CD4-positive, alpha-beta T cell (primary cell): Measurements from ENCODE around the gene CCDC9B. TPM values are rescaled to one million over a fixed set of nuclear protein-coding genes. Genes with fewer than 3 reads are reported as not detected.

ENCODE experiments used
- ATAC-seq: fragments of 200-7000 bp; cut with Tn5 transposase; one replicate; pipeline ENCODE4 v1.10.0; 2022; ENCODE audit warnings: mild to moderate bottlenecking; ENCODE audit not compliant: poor library complexity
- CTCF ChIA-PET: fragments of 350-600 bp; sonication (Branson Sonifier 250); formaldehyde crosslinking; loops from one replicate; lab custom pipeline; 2021; ENCODE audit warnings: antibody characterized with exemption, inconsistent platforms; lab: Charles Lee
- POLR2A ChIA-PET: fragments of 350-600 bp; sonication (Branson Sonifier 250); formaldehyde crosslinking; loops from one replicate; lab custom pipeline; 2021; ENCODE audit warnings: antibody characterized with exemption, inconsistent platforms; lab: Charles Lee
- DNase-seq, 14 experiments: peaks; one replicate each; pipeline ENCODE4 v3.0.0-alpha.2; 2013 to 2020; ENCODE audit warnings: mixed read lengths in 2 of 14
- H3K27ac ChIP-seq, 2 donors: one replicate each; pipeline versions ENCODE4 v1.5.1 to v1.7.0; 2013; ENCODE audit warnings: low read length in 2 of 2, low read depth in 1 of 2, mild to moderate bottlenecking in 1 of 2
- H3K27me3 ChIP-seq, 2 experiments: 1 replicate in 1 of 2; 2 replicates in 1 of 2; pipeline versions ENCODE4 v1.6.1 to v1.7.0; 2013; ENCODE audit warnings: low read length in 2 of 2, control low read depth in 1 of 2, mild to moderate bottlenecking in 1 of 2, moderate library complexity in 1 of 2; ENCODE audit not compliant: insufficient read depth in 2 of 2, control insufficient read depth in 1 of 2
- H3K36me3 ChIP-seq: one replicate; pipeline ENCODE4 v1.6.1; 2013; ENCODE audit warnings: low read length, control low read depth; ENCODE audit not compliant: insufficient read depth
- H3K4me1 ChIP-seq: one replicate; pipeline ENCODE4 v1.6.1; 2013; ENCODE audit warnings: low read length, control low read depth; ENCODE audit not compliant: insufficient read depth
- H3K4me3 ChIP-seq: one replicate; pipeline ENCODE4 v1.5.1; 2013; ENCODE audit warnings: mild to moderate bottlenecking, low read length, moderate library complexity
- H3K9me3 ChIP-seq, 2 experiments: 1 replicate in 1 of 2; 2 replicates in 1 of 2; pipeline versions ENCODE4 v1.6.1 to v1.7.0; 2013; ENCODE audit warnings: low read length in 2 of 2, mild to moderate bottlenecking in 2 of 2, control low read depth in 1 of 2, moderate library complexity in 1 of 2; ENCODE audit not compliant: control insufficient read depth in 1 of 2, insufficient read depth in 1 of 2
- H3K27ac Mint-ChIP-seq: one replicate; pipeline ENCODE4 v1.8.0; 2020; ENCODE audit warnings: mixed read lengths
- H3K27me3 Mint-ChIP-seq: one replicate; pipeline ENCODE4 v1.8.0; 2021; ENCODE audit warnings: mixed read lengths
- H3K36me3 Mint-ChIP-seq: one replicate; pipeline ENCODE4 v1.8.0; 2021; ENCODE audit warnings: low read depth, mixed read lengths
- H3K4me1 Mint-ChIP-seq: one replicate; pipeline ENCODE4 v1.8.0; 2021; ENCODE audit warnings: low read depth, mixed read lengths
- H3K4me3 Mint-ChIP-seq: one replicate; pipeline ENCODE4 v1.8.0; 2020; ENCODE audit warnings: mild to moderate bottlenecking, mixed read lengths
- H3K9me3 Mint-ChIP-seq: one replicate; pipeline ENCODE4 v1.8.0; 2020; ENCODE audit warnings: mixed read lengths
- intact Hi-C, 2 experiments: fragments of 100-400 bp; cut with DNase I in 1 of 2; cut with micrococcal nuclease in 1 of 2; formaldehyde crosslinking; loops; one replicate each; pipeline versions ENCODE4 v1.15.1 to v1.9.0; 2023 to 2025; cut with DNase I, micrococcal nuclease
- total RNA-seq, 174 experiments: library from RNA in 2 of 174; stranded (reverse) in 2 of 174; gene quantifications; one replicate each; pipeline ENCODE4 v1.2.3 and lab custom pipeline; 2021 to 2026
- TF ChIP-seq, protein P1 (sequence below): fragments of 200-600 bp; IDR thresholded peaks from one replicate; pipeline ENCODE4 v1.8.0; 2022; ENCODE audit warnings: antibody characterized with exemption, mild to moderate bottlenecking

CCDC9B gene
- total RNA-seq, 2 experiments from 2014 or later: 1.0 to 1.5 TPM

DNA sequence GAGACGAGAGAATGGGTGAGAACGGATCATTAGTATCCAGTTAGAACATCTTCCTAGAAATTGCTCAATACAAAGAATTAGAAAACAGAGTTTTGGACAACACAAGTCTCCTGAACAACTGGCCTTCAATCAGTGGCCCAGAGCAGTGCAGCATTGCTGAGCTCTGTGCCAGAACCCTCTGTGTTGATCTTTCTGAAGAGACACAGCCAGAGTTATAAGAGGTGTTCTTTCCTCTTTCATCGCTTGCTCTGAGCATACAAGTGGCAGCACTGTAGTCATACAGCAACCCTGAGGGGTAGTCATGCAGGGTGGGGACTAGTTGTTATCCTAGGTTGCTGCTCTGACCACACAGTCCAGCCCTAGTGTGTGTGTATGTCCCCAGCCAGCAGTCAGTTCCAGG lies 45.7 kb upstream of the CCDC9B start:
- no peaks in the 10 kb centered on the region for H3K27me3 Mint-ChIP-seq
- Histone ChIP-seq H3K4me1 (peaks cover 15% of the 10 kb centered on the region), H3K27me3 (no peaks in the 10 kb centered on the region), H3K9me3 (no peaks in the 10 kb centered on the region), H3K36me3 (peaks cover 20% of the 10 kb centered on the region), H3K27ac (no peak overlapping the region), H3K4me3 (no peak overlapping the region)
- ATAC-seq (no peak), DNase-seq (no peak)
- intact Hi-C loops: loop anchor here in 1 of 2 experiments (10.0 kb wide), 1 partner anchor 602 kb away; the partner anchor contains the start of gene FSIP1
- H3K36me3 Mint-ChIP-seq: peaks cover 38% of the 10 kb centered on the region
- peaks cover 15% of the 10 kb centered on the region for H3K4me1 Mint-ChIP-seq
- ChIA-PET CTCF (no interaction called here), POLR2A (interaction anchor here (0.6 to 1.4 kb wide), 2 partner anchors 19 to 156 kb away, joined by 3 to 4 read pairs; partner anchors contain the start of gene IVD)
- no peaks in the 10 kb centered on the region for H3K9me3 Mint-ChIP-seq
- no peak overlapping the region for H3K27ac Mint-ChIP-seq
- TF ChIP-seq, protein P1, sequence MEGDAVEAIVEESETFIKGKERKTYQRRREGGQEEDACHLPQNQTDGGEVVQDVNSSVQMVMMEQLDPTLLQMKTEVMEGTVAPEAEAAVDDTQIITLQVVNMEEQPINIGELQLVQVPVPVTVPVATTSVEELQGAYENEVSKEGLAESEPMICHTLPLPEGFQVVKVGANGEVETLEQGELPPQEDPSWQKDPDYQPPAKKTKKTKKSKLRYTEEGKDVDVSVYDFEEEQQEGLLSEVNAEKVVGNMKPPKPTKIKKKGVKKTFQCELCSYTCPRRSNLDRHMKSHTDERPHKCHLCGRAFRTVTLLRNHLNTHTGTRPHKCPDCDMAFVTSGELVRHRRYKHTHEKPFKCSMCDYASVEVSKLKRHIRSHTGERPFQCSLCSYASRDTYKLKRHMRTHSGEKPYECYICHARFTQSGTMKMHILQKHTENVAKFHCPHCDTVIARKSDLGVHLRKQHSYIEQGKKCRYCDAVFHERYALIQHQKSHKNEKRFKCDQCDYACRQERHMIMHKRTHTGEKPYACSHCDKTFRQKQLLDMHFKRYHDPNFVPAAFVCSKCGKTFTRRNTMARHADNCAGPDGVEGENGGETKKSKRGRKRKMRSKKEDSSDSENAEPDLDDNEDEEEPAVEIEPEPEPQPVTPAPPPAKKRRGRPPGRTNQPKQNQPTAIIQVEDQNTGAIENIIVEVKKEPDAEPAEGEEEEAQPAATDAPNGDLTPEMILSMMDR: no peak
- H3K4me3 Mint-ChIP-seq: no peak overlapping the region

DNA sequence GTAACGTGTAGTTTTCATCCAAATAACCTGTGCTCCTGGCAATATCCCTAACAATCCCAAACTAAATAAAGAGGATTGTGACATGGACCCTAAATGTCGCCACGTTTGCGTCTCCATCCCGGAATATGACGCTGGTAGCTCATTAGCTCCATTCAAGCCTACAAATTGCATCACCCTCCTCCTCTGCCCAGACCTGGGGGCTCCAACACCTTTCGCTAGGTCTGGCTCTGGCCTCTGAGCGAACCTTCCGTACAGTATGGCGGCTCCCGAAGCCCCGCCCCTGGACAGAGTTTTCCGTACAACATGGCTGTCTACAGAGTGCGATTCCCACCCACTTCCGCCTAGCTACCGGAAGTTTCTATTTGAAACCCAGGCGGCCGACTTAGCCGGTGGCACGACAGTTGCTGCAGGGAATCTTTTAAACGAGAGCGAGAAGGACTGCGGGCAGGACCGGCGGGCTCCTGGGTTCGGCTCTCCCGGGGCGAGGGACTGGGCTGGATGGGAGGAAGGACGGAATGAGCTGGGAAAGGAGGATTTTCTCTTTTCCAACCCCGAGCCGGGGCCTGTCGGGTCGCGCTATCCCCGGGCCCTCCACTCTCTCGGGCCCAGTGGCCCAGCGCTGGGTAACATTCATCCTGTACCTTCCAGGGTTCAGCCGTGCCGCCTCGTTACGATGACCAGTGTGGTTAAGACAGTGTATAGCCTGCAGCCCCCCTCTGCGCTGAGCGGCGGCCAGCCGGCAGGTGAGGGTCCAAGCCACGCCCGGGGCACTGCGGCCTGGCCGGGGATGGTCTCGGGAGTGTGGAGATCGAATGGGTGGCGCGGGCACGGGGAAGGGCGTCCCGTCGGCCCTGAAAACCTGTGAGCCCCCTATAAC lies 42.1 kb upstream of the CCDC9B start, which contains the start of gene KNSTRN:
Gene KNSTRN, plus strand, starts transcription at position 142 of the 877 bp plus-strand sequence. Its CDS starts 115 bp downstream, at position 257.
- H3K27ac ChIP-seq: no peak within 1 kb of the TSS
- Mint-ChIP-seq H3K4me3 (peak within 1 kb of the TSS; percentile 94), H3K9me3 (no peaks in the 10 kb centered on the region), H3K4me1 (peaks cover 15% of the 10 kb centered on the region), H3K36me3 (peaks cover 13% of the 10 kb centered on the region), H3K27ac (no peak within 1 kb of the TSS), H3K27me3 (no peaks in the 10 kb centered on the region)
- peak within 1 kb of the TSS; percentile 69 for H3K4me3 ChIP-seq
- intact Hi-C loops: loop anchor here (1.0 to 10.0 kb wide), 6 partner anchors 24 to 1931 kb away; partner anchors contain the start of genes BUB1B (in 1 of the 2), DISP2 (in 1 of the 2), FAM98B (in 1 of the 2) and FSIP1 (in 1 of the 2)
- H3K36me3 ChIP-seq: peaks cover 13% of the 10 kb centered on the region
- DNase-seq (peak; percentile 86 to 96 (median 90)), ATAC-seq (peak; percentile 98)
- no peaks in the 10 kb centered on the region for H3K27me3 ChIP-seq
- ChIA-PET CTCF (interaction anchor here (0.9 to 2.2 kb wide), 4 partner anchors 14 to 45 kb away, joined by 3 to 12 read pairs (median 4); no protein-coding TSS in a partner anchor), POLR2A (interaction anchor here (1.0 to 2.1 kb wide), 7 partner anchors 15 to 75 kb away, joined by 3 to 10 read pairs (median 5); partner anchors contain the start of genes DISP2, INAFM2, IVD and PLCB2)
- H3K9me3 ChIP-seq: no peaks in the 10 kb centered on the region
- TF ChIP-seq, protein P1: no peak
- H3K4me1 ChIP-seq: peaks cover 15% of the 10 kb centered on the region

DNA sequence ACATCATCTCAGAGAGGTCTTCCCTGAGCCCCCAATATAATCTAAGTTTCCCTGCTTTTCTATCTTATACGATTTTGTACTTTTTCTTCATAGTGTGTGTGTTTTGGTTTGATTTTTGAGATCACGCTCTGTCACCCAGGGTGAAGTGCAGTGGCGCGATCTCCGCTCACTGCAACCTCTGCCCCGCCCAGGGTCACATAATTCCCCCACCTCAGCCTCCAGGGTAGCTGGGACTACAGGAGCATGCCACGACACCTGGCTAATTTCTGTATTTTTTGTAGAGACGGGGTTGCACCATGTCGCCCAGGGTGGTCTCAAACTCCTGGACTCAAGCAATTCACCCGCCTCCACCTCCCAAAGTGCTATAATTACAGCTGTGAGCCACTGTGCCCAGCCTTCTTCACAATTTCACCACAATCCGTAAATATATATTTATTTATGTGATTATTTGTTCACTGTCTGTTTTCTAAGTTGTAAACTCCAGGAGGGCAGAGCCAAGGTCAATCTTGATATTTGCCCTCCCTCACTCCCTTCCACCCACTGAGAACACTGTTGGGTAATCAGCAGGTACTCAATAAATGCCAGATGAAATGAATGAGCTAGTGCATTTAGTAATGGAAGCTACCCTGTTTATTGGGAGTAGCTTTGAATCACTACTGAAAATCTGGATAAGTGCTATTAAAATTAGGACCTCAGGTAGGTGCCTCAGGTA lies 41.2 kb upstream of the CCDC9B start:
- Mint-ChIP-seq H3K27ac (no peak overlapping the region), H3K36me3 (peaks cover 6% of the 10 kb centered on the region), H3K4me1 (peaks cover 15% of the 10 kb centered on the region), H3K9me3 (no peaks in the 10 kb centered on the region), H3K27me3 (no peaks in the 10 kb centered on the region), H3K4me3 (no peak overlapping the region)
- Histone ChIP-seq H3K27ac (no peak overlapping the region), H3K4me3 (no peak overlapping the region), H3K36me3 (peaks cover 7% of the 10 kb centered on the region), H3K4me1 (peaks cover 15% of the 10 kb centered on the region), H3K9me3 (no peaks in the 10 kb centered on the region), H3K27me3 (no peaks in the 10 kb centered on the region)
- POLR2A ChIA-PET: interaction anchor here (1.0 to 2.1 kb wide), 6 partner anchors 14 to 74 kb away, joined by 3 to 10 read pairs (median 6); partner anchors contain the start of genes DISP2, IVD and PLCB2
- intact Hi-C loops: loop anchor here (1.0 to 10.0 kb wide), 6 partner anchors 24 to 1930 kb away; partner anchors contain the start of genes BUB1B (in 1 of the 2), DISP2 (in 1 of the 2), FAM98B (in 1 of the 2) and FSIP1 (in 1 of the 2)
- ATAC-seq (no peak), DNase-seq (no peak)
- CTCF ChIA-PET: interaction anchor here (0.9 to 2.2 kb wide), 4 partner anchors 13 to 44 kb away, joined by 3 to 12 read pairs (median 4); no protein-coding TSS in a partner anchor
- TF ChIP-seq, protein P1: no peak
